Fibroblast of villous mesenchyme (primary cell): Measurements from ENCODE around the gene MSI2. TPM values are rescaled to one million over a fixed set of nuclear protein-coding genes. Genes with fewer than 3 reads are reported as not detected.

Experiments
- DNase-seq: peaks from one replicate; pipeline ENCODE4 v3.0.0-alpha.2; 2010; ENCODE audit warnings: low read depth
- H3K4me3 ChIP-seq: 2 replicates; pipeline ENCODE4 v1.5.1; 2011; ENCODE audit warnings: low read depth, mild to moderate bottlenecking, low read length
- CTCF ChIP-seq: IDR thresholded peaks from 2 replicates; pipeline ENCODE4 v1.5.1; 2012; ENCODE audit warnings: low read depth, mild to moderate bottlenecking, low read length; ENCODE audit not compliant: insufficient read depth
- total RNA-seq: library from RNA; depleted of rRNA; stranded (reverse); fragments of >200 nt; gene quantifications from 2 replicates; pipeline ENCODE4 v1.2.3, GENCODE V29; 2012

MSI2 gene
- total RNA-seq, 1 donor: 50.1 TPM

GRCh38 chr17:57363580-57363979, 107.3 kb downstream of the MSI2 start:
- no peak for TF ChIP-seq CTCF
- H3K4me3 ChIP-seq: no peak overlapping the region
- DNase-seq: no peak

GRCh38 chr17:57363998-57364643, 107.8 kb downstream of the MSI2 start:
- TF ChIP-seq CTCF: no peak
- DNase-seq: no peak
- H3K4me3 ChIP-seq: no peak overlapping the region

- no peak for DNase-seq
- H3K4me3 ChIP-seq: no peak overlapping the region
- TF ChIP-seq CTCF: no peak
These were observed 109.1 kb downstream of the MSI2 start for GRCh38 chr17:57365420-57365819.

DNA sequence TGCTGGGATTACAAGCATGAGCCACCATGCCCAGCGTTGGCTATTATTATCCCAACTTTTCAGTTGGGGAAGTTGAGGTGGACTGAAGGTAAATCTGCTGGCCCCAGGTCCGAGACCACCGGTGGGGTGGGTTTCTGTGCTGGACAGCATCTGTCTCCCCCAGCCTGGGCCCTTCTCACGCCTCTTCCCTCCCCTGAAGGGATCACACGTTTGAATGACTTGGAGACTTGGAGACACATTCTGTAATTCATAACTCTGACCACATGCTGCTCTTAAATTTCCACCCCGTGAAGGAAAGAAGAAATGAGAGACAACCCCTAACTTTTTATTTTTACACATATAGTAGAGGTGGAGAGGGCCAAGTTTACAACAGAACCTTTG, 109.8 kb downstream of the MSI2 start:
- no peak for DNase-seq
- TF ChIP-seq CTCF: no peak

DNA sequence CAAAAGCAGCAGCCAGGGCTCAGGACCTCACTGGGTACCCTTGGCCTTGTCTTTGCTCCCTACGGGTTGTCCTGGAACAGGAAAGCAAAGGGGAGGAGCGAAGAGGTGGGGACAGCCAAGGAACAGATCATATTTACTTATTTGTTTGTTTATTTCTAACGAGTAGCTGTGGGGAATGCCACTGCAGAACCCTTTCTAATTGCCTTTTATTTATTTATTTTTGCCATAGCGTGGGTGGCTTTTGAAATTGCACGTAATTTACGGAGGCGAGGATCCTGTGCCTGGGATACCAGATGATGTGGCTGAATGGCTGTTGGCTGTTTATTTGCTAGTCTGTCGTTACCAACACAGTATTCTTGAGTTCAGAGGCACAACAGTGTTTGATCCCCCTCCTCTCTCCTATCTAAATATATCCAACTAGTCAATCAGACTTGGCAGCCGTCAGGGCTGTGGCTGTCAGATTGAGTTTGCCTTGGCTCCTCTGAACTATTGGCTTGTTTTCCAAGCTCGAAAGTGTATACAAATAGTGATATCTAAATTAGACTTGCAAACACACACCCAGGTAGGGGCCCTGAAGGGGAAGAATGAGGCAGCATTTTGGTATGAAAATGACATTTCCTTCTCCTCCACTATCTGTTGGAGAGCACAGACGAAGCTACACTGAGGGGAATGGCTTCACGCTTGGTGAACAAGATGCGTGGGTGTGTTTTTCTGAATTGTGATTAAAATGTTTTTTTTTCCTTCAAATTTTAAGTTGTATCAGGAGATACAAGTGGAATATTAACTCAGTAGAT, 110.4 kb downstream of the MSI2 start:
- DNase-seq: no peak
- no peak overlapping the region for H3K4me3 ChIP-seq
- TF ChIP-seq CTCF: no peak

More for the DNA sequence above, 109.8 kb downstream of the MSI2 start:
- H3K4me3 ChIP-seq: no peak overlapping the region

- no peak overlapping the region for H3K4me3 ChIP-seq
- TF ChIP-seq CTCF: no peak
- DNase-seq: no peak
These were observed 112.5 kb downstream of the MSI2 start for GRCh38 chr17:57368637-57369336.
